Astrocyte of the cerebellum (primary cell): ENCODE results near the gene CSH2.
A peak's percentile ranks its signal among the peaks of the same experiment; 100 is the strongest.

Source experiments
- DNase-seq: peaks from one replicate; pipeline ENCODE4 v3.0.0-alpha.2; 2011; ENCODE audit warnings: low read depth
- H3K4me3 ChIP-seq: 2 replicates; pipeline ENCODE4 v1.5.1; 2011; ENCODE audit warnings: mild to moderate bottlenecking, low read depth, low read length, moderate library complexity
- CTCF ChIP-seq: IDR thresholded peaks from 2 replicates; pipeline ENCODE4 v1.5.1; 2012; ENCODE audit warnings: low read length, low read depth, moderate library complexity, mild to moderate bottlenecking; ENCODE audit errors: missing control alignments
- in situ Hi-C: cut with HindIII; loops from 2 replicates; pipeline ENCODE4 v1.10.0; 2017; ENCODE audit warnings: low sequenced_read_pairs

The CSH2 gene

GRCh38 chr17:63840591-63841349 is 32.7 kb downstream of the CSH2 start:
- peak overlapping the region; percentile 85 for H3K4me3 ChIP-seq
- in situ Hi-C loops = no loop called here
- TF ChIP-seq CTCF = no peak
- DNase-seq = no peak

GRCh38 chr17:63838631-63839171 is 34.8 kb downstream of the CSH2 start:
- H3K4me3 ChIP-seq = no peak overlapping the region
- DNase-seq = no peak
- in situ Hi-C loops = no loop called here
- no peak for TF ChIP-seq CTCF

GRCh38 chr17:63837962-63838600 is 35.4 kb downstream of the CSH2 start:
- DNase-seq = no peak
- H3K4me3 ChIP-seq = no peak overlapping the region
- TF ChIP-seq CTCF = no peak
- in situ Hi-C loops = no loop called here

GRCh38 chr17:63837480-63837879 is 36.0 kb downstream of the CSH2 start:
- in situ Hi-C loops = no loop called here
- no peak overlapping the region for H3K4me3 ChIP-seq
- DNase-seq = no peak
- TF ChIP-seq CTCF = no peak

GRCh38 chr17:63836811-63837210 is 36.7 kb downstream of the CSH2 start:
- no peak for DNase-seq
- H3K4me3 ChIP-seq = no peak overlapping the region
- in situ Hi-C loops = no loop called here
- TF ChIP-seq CTCF = no peak

- in situ Hi-C loops = no loop called here
- no peak for DNase-seq
- no peak overlapping the region for H3K4me3 ChIP-seq
- no peak for TF ChIP-seq CTCF
Measured at GRCh38 chr17:63835167-63835720, 38.2 kb downstream of the CSH2 start.
